ENCODE results near the gene RILPL1. TPM values are rescaled to one million over a fixed set of nuclear protein-coding genes. Genes with fewer than 3 reads are reported as not detected.

RILPL1 gene
- polyA plus RNA-seq, 1 experiment: 22.3 TPM

DNA sequence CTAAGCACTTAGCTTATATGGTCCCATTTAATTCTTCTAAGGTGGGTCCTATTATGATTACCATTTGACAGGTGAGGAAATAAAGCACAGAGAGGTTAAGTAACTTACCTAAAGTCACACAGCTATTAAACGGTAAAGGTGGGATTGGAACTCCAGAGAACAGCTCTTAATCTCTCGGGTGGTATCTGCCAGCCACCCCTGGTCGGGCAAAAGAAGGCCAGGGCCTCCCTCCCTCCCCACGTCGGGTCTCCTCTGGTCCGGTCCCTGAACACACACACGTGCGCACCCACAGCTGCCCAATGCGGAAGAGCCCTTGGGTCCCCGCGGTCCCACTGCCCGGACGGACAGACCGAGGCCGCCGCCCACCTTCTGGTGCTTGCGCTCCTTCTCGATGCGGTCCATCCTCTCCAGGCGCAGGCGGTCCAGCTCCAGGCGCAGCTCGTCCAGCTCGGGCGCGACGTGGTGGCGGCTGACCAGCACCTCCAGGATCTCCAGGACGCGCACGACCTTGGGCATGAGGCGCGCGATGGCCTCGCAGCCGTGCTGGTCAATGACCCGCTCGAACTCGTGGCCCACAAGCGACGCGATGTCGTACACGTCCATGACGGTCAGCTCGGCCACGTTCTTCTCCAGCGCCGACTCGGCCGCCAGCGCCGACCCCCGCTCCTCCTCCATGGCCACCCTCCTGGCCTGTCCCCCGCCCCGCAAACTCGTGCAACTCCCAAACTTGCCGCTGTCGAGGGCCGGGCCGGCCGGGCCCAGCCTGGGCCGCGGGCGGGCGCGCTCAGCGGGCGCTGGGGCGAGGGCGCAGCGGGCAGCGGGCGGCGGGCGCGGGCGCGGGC lies 490 bp downstream of the RILPL1 start:
- Histone ChIP-seq H3K4me3 (ENCODE audit: low read depth, low read length) (peak overlapping the region; percentile 92), H3K27me3 (ENCODE audit: control insufficient read depth, insufficient read depth, low read length) (no peaks in the 10 kb centered on the region), H3K36me3 (ENCODE audit: control insufficient read depth, insufficient read depth, low read length) (peaks cover 5% of the 10 kb centered on the region)
- no peak for DNase-seq (ENCODE audit: low read depth)
- POLR2A ChIA-PET: interaction anchor here (0.6 kb wide), 1 partner anchor 49 kb away, joined by 3 read pairs; no protein-coding TSS in a partner anchor
- CTCF ChIA-PET: interaction anchor here (0.7 to 1.5 kb wide), 7 partner anchors 10 to 149 kb away, joined by 3 to 5 read pairs (median 3); partner anchors contain the start of genes KMT5A and TMED2
- TF ChIP-seq, protein P1, sequence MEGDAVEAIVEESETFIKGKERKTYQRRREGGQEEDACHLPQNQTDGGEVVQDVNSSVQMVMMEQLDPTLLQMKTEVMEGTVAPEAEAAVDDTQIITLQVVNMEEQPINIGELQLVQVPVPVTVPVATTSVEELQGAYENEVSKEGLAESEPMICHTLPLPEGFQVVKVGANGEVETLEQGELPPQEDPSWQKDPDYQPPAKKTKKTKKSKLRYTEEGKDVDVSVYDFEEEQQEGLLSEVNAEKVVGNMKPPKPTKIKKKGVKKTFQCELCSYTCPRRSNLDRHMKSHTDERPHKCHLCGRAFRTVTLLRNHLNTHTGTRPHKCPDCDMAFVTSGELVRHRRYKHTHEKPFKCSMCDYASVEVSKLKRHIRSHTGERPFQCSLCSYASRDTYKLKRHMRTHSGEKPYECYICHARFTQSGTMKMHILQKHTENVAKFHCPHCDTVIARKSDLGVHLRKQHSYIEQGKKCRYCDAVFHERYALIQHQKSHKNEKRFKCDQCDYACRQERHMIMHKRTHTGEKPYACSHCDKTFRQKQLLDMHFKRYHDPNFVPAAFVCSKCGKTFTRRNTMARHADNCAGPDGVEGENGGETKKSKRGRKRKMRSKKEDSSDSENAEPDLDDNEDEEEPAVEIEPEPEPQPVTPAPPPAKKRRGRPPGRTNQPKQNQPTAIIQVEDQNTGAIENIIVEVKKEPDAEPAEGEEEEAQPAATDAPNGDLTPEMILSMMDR (IDR thresholded peaks at IDR 0.05; ENCODE audit: insufficient read depth, low read depth, low read length): no peak

DNA sequence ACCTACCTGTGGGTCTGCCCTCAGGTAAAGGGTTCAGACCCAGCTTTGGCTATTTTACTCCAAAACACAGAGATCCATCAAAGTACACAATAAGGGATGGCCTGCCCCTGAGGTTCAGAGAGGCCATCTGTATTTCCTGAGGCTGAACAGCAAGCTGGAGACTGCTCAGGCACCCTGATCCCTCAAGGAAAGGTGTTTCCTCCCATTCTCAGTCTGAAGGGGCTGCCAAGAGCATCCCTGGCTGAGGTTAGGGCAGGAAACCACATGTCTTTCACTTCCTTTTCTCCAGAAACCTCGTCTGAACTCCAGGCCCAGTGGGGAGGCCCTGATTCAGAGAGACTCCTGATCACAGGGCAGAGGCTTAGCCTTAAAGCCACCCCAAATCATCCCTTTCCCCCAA lies 1.5 kb downstream of the RILPL1 start:
- Histone ChIP-seq H3K36me3 (ENCODE audit: control insufficient read depth, insufficient read depth, low read length) (peaks cover 5% of the 10 kb centered on the region), H3K4me3 (ENCODE audit: low read depth, low read length) (peak overlapping the region; percentile 2; the same call in 1 of the 2 replicates), H3K27me3 (ENCODE audit: control insufficient read depth, insufficient read depth, low read length) (no peaks in the 10 kb centered on the region)
- CTCF ChIA-PET: interaction anchor here (0.7 to 1.5 kb wide), 3 partner anchors 9 to 73 kb away, joined by 3 to 5 read pairs (median 4); partner anchors contain the start of gene TMED2
- DNase-seq (ENCODE audit: low read depth): no peak
- POLR2A ChIA-PET: no interaction called here
- TF ChIP-seq, protein P1 (IDR thresholded peaks at IDR 0.05; ENCODE audit: insufficient read depth, low read depth, low read length): no peak

DNA sequence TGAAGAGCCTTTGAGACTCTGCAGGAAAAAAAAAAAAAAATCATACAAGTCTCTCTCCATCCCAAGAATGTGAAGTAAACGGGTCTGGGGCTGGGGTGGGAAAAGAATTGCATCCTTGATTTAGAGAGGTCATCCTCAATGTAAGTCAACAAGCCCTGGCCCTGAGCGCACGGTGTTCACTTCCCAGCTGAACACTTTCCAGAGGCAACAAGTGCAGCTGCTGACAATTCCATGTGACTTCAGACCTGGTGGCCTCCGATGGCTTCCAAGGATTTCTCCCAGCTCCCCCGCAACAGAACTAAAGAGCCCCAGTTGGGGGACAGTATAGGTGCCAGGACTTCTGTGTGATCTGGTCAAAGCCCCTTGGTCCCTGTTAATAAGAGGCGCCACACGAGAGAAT lies 2.4 kb downstream of the RILPL1 start:
- TF ChIP-seq, protein P1 (IDR thresholded peaks at IDR 0.05; ENCODE audit: insufficient read depth, low read depth, low read length): no peak
- Histone ChIP-seq H3K27me3 (ENCODE audit: control insufficient read depth, insufficient read depth, low read length) (no peaks in the 10 kb centered on the region), H3K4me3 (ENCODE audit: low read depth, low read length) (no peak overlapping the region), H3K36me3 (ENCODE audit: control insufficient read depth, insufficient read depth, low read length) (peaks cover 5% of the 10 kb centered on the region)
- ChIA-PET CTCF (no interaction called here), POLR2A (no interaction called here)
- no peak for DNase-seq (ENCODE audit: low read depth)

DNA sequence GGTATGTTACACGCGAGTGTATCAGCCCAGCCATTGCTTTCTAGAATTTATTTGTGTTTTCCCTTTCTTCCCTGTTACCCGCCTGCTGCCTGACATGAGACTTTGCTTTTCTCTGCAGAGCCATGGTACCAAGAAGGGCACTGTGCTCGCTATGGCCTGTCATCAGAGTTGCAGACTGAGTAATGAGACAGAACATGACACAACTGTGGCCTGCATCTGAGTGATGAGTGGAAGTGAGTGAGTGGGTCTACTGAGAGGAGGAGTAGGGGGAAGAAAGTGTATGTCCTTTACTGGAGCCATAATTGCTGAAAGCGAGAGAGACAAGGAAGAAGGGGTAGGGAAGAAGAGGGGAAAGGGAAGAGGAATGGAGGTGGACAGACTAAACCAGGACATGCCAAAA lies 2.9 kb downstream of the RILPL1 start:
- DNase-seq (ENCODE audit: low read depth): no peak
- ChIA-PET CTCF (no interaction called here), POLR2A (no interaction called here)
- Histone ChIP-seq H3K27me3 (ENCODE audit: control insufficient read depth, insufficient read depth, low read length) (no peaks in the 10 kb centered on the region), H3K36me3 (ENCODE audit: control insufficient read depth, insufficient read depth, low read length) (peaks cover 5% of the 10 kb centered on the region), H3K4me3 (ENCODE audit: low read depth, low read length) (no peak overlapping the region)
- TF ChIP-seq, protein P1 (IDR thresholded peaks at IDR 0.05; ENCODE audit: insufficient read depth, low read depth, low read length): no peak

DNA sequence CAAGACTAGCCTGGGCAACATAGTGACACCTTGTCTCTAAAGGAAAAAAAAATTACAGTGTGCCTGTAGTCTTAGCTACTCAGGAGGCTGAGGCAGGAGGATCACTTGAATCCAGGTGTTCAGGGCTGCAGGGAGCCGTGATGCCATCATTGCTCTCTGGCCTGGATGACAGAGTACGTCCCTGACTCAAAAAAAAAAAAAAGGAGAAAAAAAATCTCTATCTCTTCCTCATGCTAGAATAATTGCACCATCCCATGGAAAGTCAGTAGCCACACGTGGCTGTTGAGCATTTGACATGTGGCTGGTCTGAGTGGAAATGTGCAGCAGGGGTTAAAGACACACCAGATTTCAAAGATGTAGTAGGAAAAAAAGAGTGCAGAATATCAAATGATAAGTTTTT lies 3.8 kb downstream of the RILPL1 start:
- peaks cover 5% of the 10 kb centered on the region for H3K36me3 ChIP-seq (ENCODE audit: control insufficient read depth, insufficient read depth, low read length)
- DNase-seq (ENCODE audit: low read depth): no peak
- ChIA-PET POLR2A (no interaction called here), CTCF (no interaction called here)
- no peak overlapping the region for H3K4me3 ChIP-seq (ENCODE audit: low read depth, low read length)
- TF ChIP-seq, protein P1 (IDR thresholded peaks at IDR 0.05; ENCODE audit: insufficient read depth, low read depth, low read length): no peak
- H3K27me3 ChIP-seq (ENCODE audit: control insufficient read depth, insufficient read depth, low read length): no peaks in the 10 kb centered on the region

Measured in BJ (cell line).